ENCODE measurements around the gene TIMM10.
"Not testable (repeated sequence)": the region's sequence is repeated elsewhere in the genome, so short reads cannot be mapped to it uniquely, and the experiment has no call there.

The TIMM10 gene

DNA sequence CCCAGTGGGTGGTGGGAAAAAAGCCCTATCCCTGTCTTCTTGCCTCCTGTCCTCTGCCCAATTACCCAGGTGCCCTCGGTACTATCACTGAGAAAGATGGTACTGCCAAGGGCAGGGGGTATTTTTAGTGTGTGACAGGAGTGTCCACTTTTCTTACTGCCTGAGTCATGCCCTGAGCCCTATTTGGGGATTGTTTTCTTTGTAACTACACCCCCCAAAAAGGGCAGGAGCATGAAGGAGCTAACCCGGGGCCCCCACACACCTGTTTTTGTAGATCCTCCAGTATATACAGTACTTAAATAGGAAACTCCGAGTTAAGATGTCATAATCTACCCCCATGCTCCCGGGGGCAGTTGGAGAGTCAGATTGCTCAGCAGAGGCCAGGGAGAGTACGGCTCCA is 10.6 kb upstream of the TIMM10 start:
- no peak for DNase-seq

DNA sequence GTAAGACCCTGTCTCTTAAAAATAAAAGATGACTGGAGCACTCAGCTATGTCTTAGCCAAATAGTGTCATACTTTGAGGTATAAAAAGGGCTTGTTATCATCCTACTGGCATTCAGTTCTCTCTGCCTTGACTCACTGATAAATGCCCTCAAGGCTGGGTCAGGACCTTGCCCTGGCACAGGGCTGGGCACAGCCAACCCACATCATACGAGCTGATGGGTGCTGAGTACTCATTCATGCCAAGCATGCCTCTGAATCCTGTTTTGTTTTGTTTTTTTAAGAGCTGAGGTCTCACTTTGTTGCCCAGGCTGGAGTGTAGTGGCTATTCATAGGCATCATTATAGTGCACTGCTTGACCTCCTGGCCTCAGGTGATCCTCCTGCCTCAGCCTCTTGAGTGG is 8.8 kb upstream of the TIMM10 start:
- DNase-seq = no peak

DNA sequence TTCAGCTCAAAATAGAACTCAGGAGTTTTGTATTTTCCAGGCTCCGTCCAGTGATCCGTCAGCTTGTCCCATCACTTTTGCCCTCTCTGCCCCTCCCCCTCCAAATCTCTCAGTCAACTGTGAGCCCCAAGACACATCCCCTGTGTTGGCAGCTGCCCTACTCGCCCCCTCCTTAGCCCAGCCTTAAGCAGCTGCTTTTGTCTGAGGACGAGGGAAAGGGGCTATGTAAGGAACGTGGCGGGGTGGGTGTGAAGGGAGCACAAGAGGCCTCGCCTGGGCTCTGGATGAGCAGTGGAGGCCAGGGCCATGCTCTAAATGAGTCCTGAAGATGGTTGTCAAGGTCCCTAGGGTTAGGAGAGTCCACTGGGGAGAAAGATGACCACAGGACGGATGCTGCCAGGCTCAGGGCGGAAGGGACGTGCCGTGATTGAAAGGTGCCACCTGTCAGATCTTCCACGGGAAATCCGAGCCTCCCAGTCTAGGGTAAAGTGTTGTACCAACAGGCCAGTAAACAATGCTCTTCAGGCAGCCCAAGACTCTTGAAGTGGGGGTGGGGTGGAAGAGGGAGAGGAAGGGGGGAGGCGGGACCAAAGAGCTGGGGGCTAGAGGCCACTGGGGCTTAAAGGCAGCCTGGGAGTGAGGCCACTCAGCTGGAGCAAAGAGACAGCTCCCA is 6.5 kb upstream of the TIMM10 start, which contains the start of gene SMTNL1:
Gene SMTNL1, plus strand, starts transcription at position 649 of the 673 bp plus-strand sequence. CDS start 5,048 bp downstream, outside the sequence.
- DNase-seq = no peak

DNA sequence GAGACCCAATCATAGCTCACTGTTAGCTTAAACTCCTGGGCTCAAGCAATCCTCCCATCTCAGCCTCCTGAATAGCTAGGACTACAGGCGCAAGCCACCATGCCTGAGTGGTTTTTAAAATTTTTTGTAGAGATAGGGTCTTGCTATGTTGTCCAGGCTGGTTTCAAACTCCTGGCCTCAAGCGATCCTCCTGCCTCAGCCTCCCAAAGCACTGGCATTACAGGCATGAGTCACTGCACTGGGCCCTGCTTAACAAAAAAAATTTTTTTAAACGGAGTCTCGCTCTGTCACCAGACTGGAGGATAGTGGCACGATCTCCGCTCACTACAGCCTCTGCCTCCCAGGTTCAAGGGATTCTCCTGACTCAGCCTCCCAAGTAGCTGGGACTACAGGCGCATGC is 3.9 kb upstream of the TIMM10 start:
- DNase-seq = not testable (repeated sequence)

DNA sequence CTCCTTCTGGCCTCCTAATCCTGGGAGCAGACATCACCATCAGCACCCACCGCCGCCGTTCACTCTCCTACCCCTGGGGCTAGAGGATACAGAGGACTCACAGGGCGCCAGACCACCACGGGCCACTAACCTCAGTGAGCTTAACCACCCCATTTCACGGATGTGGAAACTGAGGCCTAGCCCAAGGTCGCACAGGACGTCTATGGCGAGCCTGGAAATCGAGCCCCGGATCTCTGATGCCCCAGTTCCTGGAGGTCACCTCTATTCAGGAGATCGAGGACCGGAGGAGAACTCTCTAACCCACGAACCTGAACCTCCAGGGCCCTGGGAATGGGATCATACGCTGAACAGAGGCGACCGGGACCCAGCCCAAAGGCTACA is 349 bp downstream of the TIMM10 start:
- DNase-seq = no peak

DNA sequence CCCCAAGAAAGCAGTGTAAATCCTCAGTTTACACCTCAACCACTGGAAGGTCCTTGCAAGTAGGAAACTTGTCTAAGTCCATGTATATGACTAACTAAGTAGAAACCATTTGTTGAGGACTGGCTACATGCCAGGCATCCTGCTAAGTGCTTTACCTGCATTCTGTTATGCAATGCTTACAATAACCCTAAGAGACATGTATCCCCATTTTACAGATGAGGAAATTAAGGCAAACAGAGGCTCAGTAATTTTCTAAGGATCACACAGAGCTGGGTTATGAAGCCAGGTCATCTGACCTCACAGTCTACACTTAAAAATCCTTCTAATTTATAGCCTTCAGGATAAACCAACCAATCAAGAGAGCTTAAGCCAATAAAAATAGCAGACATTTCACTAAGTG is 1.5 kb downstream of the TIMM10 start:
- no peak for DNase-seq

DNA sequence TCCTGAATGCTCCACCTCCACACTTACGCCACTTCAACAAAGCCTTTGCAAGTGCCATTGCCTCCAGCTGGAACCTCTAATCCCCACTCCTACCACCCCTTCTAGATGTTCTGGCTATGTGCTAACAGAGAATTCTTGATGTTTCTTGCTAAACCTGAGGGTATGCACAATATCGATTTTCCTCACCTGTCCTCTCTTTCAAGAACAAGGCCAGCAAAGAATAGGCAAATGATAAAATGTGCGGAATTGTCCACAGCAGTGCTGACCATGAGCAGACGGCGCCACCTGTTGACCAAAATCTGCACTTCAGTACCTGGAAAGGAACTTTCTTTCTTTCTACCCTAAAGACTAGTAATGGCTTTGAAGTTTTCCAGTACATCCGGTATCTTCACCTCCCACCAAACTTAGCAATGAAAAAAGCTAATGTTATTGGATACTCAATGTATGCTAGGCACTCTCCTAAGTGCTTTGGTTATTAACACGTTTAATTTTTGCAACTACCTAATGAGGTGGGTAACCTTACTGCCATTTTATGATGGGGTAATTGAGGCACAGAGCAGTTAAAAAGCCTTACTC is 3.4 kb downstream of the TIMM10 start:
- no peak for DNase-seq

DNA sequence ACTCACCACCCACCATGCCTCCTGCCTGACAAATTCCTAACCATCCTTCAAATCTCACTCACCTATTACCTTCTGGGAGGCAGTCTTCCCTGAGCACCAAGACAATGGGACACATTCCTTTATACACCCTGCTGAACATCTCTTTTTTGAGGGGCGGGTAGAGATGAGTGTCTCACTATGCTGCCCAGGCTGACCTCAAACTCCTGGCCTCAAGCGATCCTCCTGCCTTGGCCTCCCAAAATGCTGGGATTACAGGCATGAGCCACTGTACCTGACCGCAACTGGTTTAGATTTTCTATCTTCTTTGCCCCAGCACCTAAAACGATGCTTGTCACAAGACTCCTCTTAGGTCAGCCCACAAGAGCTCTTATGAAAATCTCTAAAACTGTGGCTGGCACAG is 7.1 kb downstream of the TIMM10 start:
- DNase-seq = no peak

DNA sequence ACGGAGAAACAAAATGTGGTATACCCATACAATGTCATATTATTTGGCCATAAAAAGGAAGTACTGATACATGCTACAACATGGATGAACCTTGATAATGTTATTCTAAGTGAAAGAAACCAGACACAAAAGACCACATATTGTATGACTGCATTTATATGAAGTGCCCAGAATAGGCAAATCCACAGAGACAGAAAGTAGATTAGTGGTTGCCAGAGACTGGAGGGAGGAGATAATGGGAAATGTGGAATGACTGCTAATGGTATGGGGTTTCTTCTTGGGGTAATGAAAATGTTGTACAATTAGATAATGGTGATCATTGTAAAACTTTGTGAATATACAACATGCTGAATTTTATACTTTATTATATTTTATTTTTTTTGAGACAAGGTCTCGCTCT is 9.4 kb downstream of the TIMM10 start:
- no peak for DNase-seq

DNA sequence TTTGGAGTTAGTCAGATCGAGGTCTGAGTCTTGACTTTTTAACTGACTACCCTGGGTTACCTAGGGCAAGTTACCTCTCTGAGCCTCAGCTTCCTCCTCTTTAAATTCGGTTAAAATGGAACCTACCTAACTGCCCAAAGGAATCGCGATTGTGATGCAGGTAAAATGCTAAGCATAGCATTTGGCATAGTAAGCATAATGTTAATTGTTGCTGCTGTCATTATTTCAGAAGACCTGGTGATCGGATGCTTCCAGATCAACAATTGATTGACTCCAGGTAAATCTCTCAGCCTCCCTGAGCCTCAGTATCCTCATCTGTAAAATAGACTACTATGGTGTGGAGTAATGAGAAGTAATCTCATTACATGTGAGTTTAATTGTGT is 14.5 kb downstream of the TIMM10 start:
- DNase-seq = no peak

DNA sequence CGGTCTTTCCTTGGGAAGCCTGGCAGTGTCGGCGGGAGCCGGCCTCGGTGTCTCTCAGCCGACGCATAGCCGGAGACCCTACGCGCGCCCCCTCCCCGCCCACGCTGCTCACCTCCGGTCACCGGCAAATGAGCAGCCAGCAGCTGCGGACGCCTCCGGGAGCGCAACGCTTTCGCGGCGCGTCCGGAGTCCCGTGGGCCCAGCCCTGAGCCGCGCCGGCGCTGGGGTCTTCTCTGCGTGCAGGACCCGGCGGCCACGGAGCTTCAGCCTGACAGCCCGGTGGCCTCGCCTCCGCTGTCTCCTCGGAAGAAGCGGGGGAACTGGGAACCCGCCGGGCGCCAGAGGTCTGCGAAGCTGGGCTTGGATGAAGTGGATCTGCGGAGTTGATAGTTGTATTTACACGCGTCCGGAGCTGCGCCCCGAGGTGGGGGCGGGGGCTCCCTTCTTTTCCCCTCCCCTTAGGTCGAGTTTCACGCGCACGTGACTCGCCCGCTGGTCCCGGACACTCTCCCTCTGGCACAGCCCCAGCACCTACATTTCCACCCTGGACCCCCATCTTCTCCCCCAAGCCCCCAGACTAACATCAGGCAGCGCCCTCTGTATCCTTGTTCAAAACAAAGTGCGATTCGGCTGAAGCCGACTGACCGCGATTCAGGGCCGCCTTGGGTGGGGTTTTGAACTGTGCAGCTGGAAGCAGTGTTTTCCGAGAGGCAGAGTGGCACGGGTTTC is 15.1 kb downstream of the TIMM10 start, which contains the start of gene SLC43A1:
Gene SLC43A1, minus strand, starts transcription at position 371 of the 729 bp plus-strand sequence. CDS start 1,591 bp downstream, outside the sequence.
- DNase-seq = peak; percentile 80

DNA sequence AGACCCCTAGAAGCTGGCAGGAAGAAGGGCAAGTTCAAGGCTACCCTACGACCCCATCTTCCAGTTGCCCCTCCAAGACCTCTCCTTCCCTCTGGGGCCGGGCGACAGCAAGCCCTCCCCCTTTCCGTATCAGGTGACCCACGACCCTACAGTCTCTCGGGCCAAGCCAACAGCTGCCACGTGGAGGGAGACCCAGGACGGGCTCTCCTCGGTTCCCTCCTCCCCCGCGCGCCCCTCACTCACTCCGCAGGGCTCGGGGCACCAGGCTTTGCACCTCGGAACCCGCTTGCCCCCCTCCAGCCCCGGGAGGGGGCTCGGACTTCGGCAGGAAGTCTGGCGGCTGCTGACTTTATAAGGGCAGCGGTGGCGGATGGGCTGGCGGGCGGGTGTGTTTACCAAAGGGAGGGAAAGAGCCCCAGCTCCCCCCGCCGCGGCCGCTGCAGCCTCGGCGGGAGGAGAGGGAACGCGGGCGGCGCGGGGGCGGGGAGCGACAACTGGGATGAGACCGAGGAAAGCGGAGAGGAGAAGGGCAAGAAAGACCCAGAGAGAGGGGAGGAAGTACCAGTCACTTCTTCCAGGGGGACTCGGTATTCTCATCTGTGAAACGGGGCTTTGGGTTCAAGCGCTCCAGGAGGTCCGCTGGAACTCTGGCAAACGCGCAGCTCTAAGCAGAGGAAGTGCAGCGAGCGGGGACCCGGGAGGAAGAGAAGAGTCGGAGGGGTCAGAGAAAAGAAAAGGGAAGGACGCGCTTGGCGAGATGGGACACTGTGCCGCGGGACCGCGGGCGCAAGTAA is 15.8 kb downstream of the TIMM10 start:
- DNase-seq = no peak

DNA sequence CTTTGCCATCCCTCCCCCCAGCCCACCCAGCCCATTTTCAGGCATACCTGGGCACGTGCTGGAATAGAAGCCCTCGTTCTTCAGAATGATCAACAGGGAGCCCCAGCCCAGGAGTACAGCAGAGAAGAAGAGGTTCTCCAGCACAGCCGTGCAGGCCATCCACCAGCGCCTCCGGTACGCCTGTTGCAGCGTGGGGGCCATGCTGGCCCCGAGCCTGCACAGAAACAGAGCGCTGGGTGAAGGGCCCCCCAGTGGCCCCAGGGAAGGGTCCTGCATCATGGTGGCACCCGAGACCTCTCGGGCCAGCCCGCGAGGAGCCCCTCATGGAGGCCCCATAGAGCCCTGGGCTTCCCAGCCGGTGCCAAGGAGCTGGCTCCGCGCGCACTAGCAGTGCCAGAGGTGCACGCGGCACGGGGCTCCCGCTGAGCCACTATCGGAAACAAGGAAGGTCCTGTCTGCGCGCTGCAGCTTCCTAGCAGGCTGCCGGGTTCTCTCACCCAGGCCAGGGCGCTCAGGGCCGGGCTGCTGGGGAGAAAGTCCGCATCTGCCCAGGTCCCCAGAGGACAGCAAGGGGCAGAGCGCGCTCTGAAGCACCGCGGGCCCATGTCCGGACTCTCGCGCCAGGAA is 16.5 kb downstream of the TIMM10 start:
- DNase-seq = peak; percentile 48

DNA sequence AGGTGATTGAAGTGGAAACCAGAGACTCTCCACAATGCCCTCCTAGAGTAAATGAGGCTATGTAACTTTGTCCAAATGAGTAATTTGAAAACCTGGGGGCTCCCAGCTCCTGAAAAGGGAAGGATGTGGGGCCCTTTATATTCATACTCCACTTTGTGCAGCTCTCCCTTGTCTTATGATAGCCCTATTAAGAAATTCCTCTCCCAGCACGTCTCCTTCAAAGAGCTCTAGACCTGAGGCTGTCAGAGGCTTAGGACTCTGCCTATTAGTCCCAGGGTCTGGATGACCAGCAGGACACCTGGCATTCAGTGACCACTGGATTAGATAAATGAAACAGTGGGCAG is 17.1 kb downstream of the TIMM10 start:
- DNase-seq = no peak

DNA sequence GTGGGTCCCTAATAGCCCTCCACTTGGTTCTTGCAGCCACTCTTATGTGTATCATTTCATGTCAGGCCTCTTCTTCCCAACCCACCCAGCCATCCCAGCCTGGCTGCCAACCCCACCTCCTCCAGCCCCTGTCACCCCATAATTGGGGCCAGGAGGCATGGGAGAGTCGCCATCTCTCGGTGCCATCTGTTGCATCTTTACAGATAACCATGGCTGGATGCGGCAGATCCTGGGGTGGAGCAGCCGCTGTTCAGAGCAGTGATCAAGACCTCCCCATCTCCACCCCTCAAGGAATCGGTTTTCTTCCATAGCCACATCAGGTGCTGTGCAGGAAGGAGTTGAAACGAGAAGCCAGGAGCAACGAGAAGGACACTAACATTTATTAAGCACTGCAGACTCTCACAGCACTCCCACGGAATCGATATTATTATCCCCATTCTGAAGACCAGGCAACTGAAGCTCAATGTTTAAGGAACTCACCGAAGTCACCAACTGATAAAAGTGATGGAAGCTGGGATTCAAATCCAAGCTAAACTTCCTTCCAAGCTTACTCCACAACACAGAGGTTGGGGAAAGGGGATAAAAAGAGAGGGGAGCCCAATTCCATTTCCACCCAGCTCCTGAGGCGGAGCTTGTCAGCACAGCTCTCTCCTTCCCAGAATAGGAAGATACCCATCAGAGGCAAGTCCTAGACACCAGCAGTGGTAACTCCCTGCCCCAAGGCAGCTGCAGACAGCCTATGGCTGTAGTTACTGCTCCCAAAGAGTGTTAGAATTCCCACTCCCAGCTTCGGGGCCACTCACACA is 17.7 kb downstream of the TIMM10 start:
- DNase-seq = no peak

DNA sequence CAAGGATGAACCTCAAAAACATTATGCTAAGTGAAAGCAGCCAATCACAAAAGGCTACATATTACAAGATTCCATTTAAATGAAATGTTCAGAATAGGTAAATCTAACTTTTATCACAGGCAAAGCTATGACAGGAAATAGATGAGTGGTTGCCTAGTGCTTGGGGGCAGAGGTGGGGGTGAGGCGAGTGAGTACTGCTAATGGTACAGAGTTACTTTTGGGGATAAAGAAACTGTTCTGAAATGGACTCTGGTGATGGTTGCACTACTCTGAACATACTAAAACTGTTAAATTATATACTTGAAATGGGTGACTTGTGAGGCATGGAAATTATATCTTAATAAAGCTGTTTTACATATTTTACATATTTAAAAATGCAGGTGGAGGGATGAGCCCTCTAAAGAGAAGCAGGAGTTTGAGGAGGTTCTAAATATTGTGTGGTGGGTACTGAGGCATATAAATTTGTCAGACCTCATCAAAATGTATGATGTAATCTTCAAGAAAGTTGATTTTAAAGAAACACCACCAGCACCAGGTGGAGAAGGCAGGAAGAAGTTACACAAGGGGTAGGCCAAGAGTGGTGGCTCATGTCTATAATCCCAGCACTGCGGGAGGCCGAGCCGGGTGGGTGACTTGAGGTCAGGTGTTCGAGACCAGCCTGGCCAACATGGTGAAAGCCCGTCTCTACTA is 18.7 kb downstream of the TIMM10 start:
- no peak for DNase-seq

DNA sequence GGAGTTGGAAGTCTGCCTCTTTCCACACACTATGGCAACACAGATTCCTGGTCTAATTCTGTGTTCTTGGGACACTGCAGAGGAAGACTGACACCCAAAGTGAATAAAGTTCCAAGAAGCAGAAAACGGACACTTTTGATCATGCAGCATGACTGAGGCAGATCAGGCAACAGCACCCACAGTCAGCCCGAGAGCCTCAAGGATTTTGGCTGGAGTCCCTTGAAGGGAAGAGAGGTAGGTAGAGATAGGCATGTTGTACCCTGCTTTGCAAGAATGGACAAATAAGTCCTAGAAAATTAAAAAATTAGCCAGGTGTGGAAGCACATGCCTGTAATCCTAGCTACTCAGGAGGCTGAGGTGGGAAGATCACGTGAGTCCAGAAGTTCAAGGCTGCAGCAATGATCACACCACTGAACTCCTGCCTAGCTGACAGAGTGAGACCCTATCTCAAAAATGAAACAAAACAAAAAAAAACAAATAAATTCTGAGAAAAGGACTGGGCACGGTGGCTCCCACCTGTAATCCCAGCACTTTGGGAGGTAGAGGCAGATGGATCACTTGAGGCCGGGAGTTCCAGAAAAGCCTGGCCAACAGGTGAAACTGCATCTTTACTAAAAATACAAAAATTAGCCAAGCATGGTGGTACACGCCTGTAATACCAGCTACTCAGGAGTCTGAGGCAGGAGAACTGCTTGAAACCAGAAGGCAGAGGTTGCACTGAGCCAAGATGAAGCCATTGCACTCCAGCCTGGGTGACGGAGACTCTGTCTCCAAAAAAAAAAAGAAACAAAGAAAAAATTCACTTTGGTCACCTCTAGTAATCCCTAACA is 22.0 kb downstream of the TIMM10 start:
- no peak for DNase-seq

DNA sequence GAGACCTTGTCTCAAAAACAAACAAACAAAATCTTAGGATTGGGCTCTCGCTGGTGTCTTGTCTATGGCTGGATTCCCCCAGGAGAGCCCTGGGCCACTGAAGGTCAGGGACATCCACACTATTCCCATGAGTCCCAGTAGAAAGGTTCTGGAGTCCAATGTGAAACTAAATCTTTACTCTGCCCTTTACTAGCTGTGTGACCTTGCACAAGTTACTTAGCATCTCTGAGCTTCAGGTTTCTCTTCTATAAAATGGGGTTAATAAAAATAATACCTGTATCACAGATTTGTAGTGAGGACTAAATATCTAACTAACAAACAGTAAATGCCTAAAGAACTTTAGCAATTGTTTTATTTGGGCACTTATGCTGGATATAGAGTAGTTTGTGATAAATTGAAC is 24.0 kb downstream of the TIMM10 start:
- no peak for DNase-seq

DNA sequence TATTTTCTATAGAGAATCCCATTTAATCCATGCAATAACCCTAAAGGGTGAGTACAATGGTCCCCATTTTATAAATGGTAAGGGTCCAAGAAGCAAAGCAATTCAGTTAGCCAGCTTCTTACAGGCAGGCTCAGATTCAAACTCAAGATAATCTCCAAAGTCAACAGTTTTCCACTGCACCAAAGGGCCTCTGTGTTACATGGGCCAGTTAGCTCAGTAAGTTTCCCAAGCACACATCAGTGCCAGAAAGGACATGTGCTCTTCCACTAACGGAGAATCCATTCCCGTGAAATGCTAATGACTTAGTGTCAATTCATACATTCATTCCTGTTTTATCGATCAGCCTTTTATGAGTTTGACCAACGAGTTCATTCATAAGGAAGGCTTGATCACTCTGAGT is 26.0 kb downstream of the TIMM10 start:
- no peak for DNase-seq

DNA sequence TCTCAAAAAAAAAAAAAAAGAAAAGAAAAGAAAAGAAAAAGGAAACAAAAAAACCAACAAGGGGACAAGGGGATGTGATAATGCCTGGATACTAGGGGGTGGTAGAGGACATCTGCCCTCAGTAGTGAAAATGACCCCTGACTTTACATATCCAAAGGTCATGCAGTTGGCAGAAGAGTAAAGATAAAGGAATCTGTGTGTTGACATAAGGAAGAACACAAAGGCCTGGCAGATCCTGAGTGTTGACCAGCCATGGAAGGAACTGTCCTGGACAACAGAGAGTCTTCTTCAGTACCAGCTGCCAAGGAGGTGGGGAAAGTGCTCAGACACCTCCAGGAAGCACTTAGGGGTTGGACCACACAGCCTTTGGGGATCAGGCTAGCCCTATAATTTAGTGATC is 27.7 kb downstream of the TIMM10 start:
- DNase-seq = no peak

DNA sequence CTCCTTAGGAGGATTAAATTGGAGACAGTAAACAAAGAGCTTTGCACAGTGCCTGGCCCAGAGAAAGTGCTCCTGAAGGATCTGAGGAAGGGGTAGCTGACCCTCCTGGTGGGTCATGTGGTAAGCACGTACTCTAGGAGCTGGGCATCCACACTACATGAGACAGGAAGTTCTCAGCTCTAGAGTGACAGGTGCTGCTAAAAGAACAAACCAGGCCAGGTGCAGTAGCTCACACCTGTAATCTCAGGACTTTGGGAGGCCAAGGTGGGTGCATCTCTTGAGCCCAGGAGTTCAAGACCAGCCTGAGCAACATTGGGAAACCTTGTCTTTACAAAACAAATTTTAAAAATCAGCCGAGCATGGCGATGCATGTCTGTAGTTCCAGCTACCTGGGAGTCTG is 28.2 kb downstream of the TIMM10 start:
- no peak for DNase-seq
